HG03280 (cell line): ENCODE results near the gene SSBP3.

ENCODE experiments used
- ATAC-seq: cut with Tn5 transposase; IDR thresholded peaks from one replicate; pipeline ENCODE4 v1.9.1; 2021; ENCODE audit warnings: mild to moderate bottlenecking, moderate library complexity; ENCODE audit not compliant: unreplicated experiment

SSBP3 gene

DNA sequence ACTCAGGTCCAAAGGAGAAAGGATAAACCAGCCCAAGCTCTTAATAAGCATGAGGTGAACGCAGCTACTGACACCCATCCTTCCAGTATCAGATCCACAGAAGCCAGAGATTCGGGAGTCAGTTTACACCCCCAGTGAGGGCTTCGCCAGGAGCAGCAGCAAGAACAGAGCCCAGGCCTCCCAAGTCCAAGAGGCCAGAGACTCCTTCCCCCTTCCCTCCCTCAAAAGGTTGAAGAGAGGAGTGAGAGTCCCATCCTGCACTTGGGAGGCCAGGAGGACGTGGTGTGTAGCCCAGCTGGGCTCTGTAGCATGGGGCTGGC is 133.5 kb downstream of the SSBP3 start:
- ATAC-seq, result no peak

- no peak for ATAC-seq
Measured at GRCh38 chr1:54272134-54272533, 134.1 kb downstream of the SSBP3 start.

GRCh38 chr1:54271341-54271740 is 134.9 kb downstream of the SSBP3 start:
- ATAC-seq, result no peak

GRCh38 chr1:54270543-54270942 is 135.7 kb downstream of the SSBP3 start:
- no peak for ATAC-seq

DNA sequence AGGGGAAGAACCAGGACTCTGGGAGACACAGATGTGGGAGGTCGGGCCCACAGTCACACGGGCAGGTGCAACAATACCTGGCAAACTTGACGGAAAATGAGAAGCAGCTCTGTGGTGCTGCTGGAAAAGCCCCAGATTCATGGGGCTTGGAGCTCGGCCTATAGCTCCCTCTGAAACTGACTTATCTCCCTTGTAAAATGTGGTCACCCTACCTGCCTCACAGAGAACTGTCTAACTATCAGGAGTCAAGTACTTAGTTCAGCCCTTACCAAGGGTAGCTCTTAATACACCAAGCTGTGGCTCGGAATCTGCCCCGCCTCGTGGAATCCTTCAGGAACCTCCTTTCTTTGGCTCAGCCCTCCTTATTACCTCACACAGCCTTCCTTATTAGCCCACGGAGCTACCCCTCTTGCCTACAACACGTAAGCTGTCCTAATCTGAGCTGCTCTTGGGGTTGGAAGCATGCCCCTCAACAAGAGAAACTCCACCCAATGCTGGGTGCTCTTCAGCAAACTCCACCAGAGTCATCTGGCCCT is 137.4 kb downstream of the SSBP3 start:
- ATAC-seq, result no peak

- no peak for ATAC-seq
Measured at GRCh38 chr1:54267815-54268761, 138.1 kb downstream of the SSBP3 start.

DNA sequence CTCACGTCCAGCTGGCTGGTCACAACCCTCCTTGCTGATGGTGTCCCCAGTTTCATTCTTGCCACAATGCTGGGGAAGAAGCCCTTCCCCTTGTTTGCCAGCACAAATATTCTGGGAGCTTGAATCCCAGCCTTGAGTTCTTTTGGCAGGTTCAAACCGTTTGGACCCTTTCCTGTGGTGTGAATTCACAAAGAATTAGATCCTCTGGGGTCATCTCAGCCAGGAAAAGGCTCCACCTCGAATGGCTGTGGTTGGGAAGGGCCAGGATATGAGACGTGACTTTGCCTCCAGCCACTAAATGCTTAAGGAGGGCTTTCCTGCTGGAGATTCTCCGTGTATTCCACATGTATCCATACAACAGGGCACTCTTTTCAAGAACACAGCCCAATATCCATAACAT is 139.3 kb downstream of the SSBP3 start:
- no peak for ATAC-seq

DNA sequence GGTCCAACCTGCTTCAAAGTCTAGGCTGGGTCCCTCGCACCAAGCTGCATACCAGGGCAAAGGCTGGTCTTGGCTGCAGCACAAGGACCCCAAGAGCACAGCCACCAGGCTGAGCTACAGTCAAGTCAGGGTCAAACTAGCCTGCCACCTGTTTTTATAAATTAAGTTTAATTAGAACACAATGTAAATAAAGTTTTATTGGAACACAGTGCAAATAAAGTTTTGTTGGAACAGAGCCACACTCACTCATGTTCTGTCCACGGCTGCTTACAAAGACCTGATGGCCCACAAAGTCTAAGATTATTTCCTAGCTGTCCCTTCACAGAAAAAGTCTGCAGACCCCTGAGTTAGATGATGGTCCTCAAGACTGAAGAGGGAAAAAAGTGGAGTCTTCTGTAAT is 140.0 kb downstream of the SSBP3 start:
- ATAC-seq, result no peak

GRCh38 chr1:54265659-54266058 is 140.5 kb downstream of the SSBP3 start:
- ATAC-seq, result no peak

DNA sequence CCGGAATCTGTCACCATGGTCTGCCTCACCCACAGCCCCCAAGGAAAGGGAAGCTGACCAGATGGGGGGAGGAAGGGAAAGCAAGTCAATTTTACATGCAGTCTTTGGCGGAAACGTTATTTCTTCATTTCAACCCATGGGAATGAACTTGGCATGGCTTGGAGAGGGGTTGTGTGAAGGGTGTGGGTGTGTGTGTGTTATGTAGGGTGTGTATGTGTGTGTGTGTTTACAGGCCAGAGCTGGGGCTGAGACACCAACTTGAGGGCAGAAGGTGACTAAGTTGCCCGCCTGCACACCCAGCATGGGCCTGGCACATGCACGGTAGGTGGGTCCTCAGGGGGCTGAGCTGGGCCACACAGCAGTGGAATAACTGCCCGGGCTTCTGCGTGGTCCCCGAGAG is 141.1 kb downstream of the SSBP3 start:
- no peak for ATAC-seq

- no peak for ATAC-seq
Measured at GRCh38 chr1:54263601-54264226, 142.5 kb downstream of the SSBP3 start.

- ATAC-seq, result no peak
Measured at GRCh38 chr1:54262244-54262643, 143.9 kb downstream of the SSBP3 start.

- no peak for ATAC-seq
Measured at GRCh38 chr1:54260810-54261209, 145.4 kb downstream of the SSBP3 start.

DNA sequence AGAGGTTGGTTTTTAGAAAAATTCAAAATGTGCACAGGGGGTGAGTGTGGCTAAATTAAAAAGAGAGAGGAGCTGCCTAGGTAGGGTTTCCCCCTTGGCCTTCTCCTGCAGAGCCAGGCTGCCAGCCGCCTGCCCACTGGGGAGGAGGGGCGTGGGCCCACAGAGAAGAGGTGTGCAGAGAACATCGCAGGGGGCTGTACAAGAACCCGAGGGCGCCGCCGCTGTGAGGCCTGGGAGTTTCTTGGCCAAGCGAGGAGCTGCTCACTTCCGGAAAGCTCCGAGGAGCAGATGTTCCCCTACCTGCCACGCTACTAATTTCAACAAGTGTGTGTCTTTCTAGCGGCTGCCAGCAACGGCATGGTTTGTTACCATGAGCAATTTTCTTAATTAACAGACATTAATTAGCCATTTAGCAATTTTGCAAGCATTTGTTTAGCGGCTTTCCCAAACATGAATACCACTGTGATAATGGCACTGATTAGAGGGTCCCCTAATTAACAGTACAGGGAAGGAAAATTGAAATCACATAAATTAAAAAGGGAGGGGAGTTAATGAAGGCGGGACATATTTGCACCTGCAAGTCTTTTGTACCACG is 146.6 kb downstream of the SSBP3 start:
- ATAC-seq, result no peak

DNA sequence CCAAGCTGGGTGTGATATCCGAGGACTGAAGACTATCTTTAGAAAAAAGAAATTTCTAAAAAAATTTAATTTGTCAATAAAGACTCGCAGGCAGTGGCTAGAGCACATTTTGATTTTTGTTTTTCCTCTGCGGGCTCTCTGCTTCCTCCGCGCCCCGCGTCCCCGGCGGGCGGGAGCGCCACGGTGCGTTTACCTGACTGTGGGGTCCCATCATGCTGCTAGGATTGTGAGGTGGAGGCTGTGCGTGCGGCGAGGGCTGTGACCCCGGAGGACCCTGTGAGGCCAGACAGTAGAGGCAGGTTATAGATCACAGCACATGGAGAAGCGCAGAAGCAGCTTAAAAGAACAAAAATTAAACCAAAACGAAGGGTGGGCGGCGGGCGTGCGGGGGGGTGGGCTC is 148.3 kb downstream of the SSBP3 start:
- ATAC-seq, result no peak

- no peak for ATAC-seq
Measured at GRCh38 chr1:54257346-54257620, 148.9 kb downstream of the SSBP3 start.

- ATAC-seq, result no peak
Measured at GRCh38 chr1:54256522-54257345, 149.5 kb downstream of the SSBP3 start.

DNA sequence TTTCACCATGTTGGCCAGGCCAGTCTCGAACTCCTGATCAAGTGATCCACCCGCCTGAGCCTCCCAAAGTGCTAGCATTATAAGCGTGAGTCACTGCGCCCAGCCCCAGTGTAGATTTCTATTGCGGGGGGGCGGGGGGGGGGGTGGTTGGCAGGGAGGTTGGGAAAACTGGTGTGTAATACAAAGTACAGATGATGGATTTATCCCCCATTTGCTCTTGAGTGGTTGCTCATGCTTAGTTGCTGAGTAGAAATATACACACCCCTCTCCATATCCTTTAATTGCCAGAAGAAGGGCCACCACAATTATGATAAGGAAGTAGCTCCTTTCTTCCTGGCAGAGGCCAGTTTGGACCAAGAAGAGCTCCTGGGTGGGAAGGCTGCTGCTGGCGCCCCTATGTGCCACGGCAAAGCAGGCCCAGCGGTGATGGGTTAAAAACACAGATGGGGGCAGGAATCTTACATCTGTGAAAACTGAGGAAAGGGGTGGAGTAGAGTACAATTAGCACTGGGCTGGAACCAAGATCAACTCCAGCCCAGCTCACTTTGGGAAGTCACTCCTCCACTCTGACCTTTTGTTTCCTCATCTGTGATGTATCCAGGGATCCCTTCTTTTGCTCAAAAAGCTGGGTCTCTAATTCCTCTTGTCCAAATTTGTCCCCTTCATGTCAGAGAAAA is 151.0 kb downstream of the SSBP3 start:
- no peak for ATAC-seq

GRCh38 chr1:54254055-54254454 is 152.1 kb downstream of the SSBP3 start:
- ATAC-seq, result no peak

DNA sequence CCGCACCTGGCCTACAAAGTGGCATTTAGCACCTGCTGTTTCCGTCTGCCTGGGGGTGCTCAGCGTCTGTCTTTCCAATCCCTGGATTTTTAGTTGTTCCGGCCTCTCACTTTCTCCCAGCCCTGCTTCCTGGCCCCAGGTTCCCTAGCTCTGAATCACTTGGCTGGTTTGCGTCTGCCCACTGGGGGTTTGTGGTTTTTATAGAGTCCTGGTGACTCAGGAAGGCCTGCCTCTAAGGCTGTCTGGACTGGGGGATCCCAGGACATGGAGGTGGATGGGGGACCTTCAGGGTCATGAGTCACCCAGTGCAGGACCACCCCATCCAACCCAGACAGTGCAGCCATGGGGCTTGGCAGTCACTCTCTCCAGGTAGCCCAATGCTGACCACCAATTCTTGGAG is 152.7 kb downstream of the SSBP3 start:
- ATAC-seq, result no peak
